Measurements from ENCODE around the gene GDPGP1. TPM values are rescaled to one million over a fixed set of nuclear protein-coding genes. Genes with fewer than 3 reads are reported as not detected.
A peak's percentile ranks its signal among the peaks of the same experiment; 100 is the strongest.

Gene GDPGP1
- total RNA-seq, 1 donor from 2014 or later = 8.4 TPM

GRCh38 chr15:90233387-90234095 lies 468 bp upstream of the GDPGP1 start, which contains the start of gene CIB1:
Gene CIB1 (minus strand): TSS chr15:90233941. CDS start chr15:90233885, 56 bp downstream.
- H3K4me1 Mint-ChIP-seq = peaks cover 12% of the 10 kb centered on the region
- H3K9me3 Mint-ChIP-seq = no peaks in the 10 kb centered on the region
- no peaks in the 10 kb centered on the region for H3K27me3 Mint-ChIP-seq (ENCODE audit: low read depth)
- peak within 1 kb of the TSS; percentile 75 for H3K4me3 Mint-ChIP-seq
- peaks cover 18% of the 10 kb centered on the region for H3K36me3 Mint-ChIP-seq
- DNase-seq (ENCODE audit: low spot score in 2 of 2, unreplicated experiment in 2 of 2) = peak in 1 of 2 experiments; percentile 94
- peak within 1 kb of the TSS; percentile 88 for H3K27ac Mint-ChIP-seq
- TF ChIP-seq CTCF (IDR thresholded peaks at IDR 0.05; ENCODE audit: unreplicated experiment) = peak; percentile 21

DNA sequence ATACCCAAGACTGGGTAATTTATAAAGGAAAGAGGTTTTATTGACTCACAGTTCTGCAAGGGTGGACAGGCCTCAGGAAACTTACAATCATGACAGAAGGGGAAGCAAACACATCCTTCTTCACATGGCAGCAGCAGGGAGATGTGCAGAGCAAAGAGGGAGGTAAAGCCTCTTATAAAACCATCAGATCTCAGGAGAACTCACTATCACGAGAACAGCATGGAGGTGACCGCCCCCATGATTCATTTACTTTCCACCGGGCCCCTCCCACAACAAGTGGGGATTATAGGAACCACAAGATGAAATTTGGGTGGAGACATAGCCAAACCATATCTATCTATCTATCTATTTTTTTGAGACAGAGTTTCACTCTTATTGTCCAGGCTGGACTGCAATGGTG lies 5.4 kb downstream of the GDPGP1 start:
- DNase-seq (ENCODE audit: low spot score in 2 of 2, unreplicated experiment in 2 of 2) = no peak
- H3K4me3 Mint-ChIP-seq = no peak overlapping the region
- no peak for TF ChIP-seq CTCF (IDR thresholded peaks at IDR 0.05; ENCODE audit: unreplicated experiment)
- H3K36me3 Mint-ChIP-seq = peaks cover 17% of the 10 kb centered on the region
- peaks cover 8% of the 10 kb centered on the region for H3K4me1 Mint-ChIP-seq
- H3K27ac Mint-ChIP-seq = no peak overlapping the region
- H3K27me3 Mint-ChIP-seq (ENCODE audit: low read depth) = no peaks in the 10 kb centered on the region
- no peaks in the 10 kb centered on the region for H3K9me3 Mint-ChIP-seq

- Mint-ChIP-seq H3K4me3 (no peak overlapping the region), H3K27ac (no peak overlapping the region), H3K4me1 (no peaks in the 10 kb centered on the region), H3K27me3 (ENCODE audit: low read depth) (no peaks in the 10 kb centered on the region), H3K36me3 (peaks cover 17% of the 10 kb centered on the region), H3K9me3 (no peaks in the 10 kb centered on the region)
- no peak for TF ChIP-seq CTCF (IDR thresholded peaks at IDR 0.05; ENCODE audit: unreplicated experiment)
- DNase-seq (ENCODE audit: low spot score in 2 of 2, unreplicated experiment in 2 of 2) = no peak
These were observed 6.8 kb downstream of the GDPGP1 start for GRCh38 chr15:90240856-90241255.

- TF ChIP-seq CTCF (IDR thresholded peaks at IDR 0.05; ENCODE audit: unreplicated experiment) = no peak
- no peaks in the 10 kb centered on the region for H3K9me3 Mint-ChIP-seq
- H3K4me1 Mint-ChIP-seq = no peaks in the 10 kb centered on the region
- H3K27ac Mint-ChIP-seq = no peak overlapping the region
- peaks cover 14% of the 10 kb centered on the region for H3K36me3 Mint-ChIP-seq
- H3K27me3 Mint-ChIP-seq (ENCODE audit: low read depth) = no peaks in the 10 kb centered on the region
- H3K4me3 Mint-ChIP-seq = no peak overlapping the region
- no peak for DNase-seq (ENCODE audit: low spot score in 2 of 2, unreplicated experiment in 2 of 2)
These were observed 7.6 kb downstream of the GDPGP1 start for GRCh38 chr15:90241343-90242192.

DNA sequence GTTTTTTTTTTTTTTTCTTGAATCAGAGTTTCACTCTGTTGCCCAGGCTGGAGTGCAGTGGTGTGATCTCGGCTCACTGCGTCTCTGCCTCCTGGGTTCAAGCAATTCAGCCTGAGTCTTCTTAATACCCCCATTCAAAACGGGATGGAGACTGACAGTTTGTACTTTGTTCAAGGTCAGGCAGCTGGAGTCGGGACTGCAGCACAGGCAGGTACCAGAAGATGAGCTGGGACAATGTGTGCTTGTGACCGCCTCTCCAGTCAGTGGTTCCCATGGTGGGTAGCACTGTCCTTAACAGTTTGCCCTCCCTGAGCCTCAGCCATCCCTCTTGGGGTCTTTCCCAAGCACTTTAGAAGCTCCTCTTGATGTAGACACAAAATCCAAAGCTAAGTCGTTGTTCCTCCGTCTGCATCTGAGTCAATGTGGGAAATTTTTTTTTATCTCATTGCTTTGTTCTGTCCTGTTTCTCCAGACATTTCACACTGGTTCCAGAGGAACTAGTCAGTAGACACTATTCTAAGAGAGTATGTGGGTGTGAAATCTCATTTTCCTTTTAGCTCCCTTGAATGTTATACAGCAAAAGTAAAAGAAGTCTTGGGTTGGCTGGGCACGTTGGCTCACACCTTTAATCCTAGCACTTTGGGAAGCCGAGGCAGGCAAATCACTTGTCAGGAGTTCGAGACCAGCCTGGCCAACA lies 10.1 kb downstream of the GDPGP1 start:
- H3K27me3 Mint-ChIP-seq (ENCODE audit: low read depth) = no peaks in the 10 kb centered on the region
- no peak overlapping the region for H3K4me3 Mint-ChIP-seq
- peaks cover 3% of the 10 kb centered on the region for H3K4me1 Mint-ChIP-seq
- no peak for TF ChIP-seq CTCF (IDR thresholded peaks at IDR 0.05; ENCODE audit: unreplicated experiment)
- no peak overlapping the region for H3K27ac Mint-ChIP-seq
- peaks cover 7% of the 10 kb centered on the region for H3K36me3 Mint-ChIP-seq
- DNase-seq (ENCODE audit: low spot score in 2 of 2, unreplicated experiment in 2 of 2) = no peak
- no peaks in the 10 kb centered on the region for H3K9me3 Mint-ChIP-seq

Data from mesothelial cell of epicardium (in vitro differentiated cells).